ENCODE results near the gene FAM117A.
A peak's percentile ranks its signal among the peaks of the same experiment; 100 is the strongest.

Gene FAM117A, protein sequence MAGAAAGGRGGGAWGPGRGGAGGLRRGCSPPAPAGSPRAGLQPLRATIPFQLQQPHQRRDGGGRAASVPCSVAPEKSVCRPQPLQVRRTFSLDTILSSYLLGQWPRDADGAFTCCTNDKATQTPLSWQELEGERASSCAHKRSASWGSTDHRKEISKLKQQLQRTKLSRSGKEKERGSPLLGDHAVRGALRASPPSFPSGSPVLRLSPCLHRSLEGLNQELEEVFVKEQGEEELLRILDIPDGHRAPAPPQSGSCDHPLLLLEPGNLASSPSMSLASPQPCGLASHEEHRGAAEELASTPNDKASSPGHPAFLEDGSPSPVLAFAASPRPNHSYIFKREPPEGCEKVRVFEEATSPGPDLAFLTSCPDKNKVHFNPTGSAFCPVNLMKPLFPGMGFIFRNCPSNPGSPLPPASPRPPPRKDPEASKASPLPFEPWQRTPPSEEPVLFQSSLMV

DNA sequence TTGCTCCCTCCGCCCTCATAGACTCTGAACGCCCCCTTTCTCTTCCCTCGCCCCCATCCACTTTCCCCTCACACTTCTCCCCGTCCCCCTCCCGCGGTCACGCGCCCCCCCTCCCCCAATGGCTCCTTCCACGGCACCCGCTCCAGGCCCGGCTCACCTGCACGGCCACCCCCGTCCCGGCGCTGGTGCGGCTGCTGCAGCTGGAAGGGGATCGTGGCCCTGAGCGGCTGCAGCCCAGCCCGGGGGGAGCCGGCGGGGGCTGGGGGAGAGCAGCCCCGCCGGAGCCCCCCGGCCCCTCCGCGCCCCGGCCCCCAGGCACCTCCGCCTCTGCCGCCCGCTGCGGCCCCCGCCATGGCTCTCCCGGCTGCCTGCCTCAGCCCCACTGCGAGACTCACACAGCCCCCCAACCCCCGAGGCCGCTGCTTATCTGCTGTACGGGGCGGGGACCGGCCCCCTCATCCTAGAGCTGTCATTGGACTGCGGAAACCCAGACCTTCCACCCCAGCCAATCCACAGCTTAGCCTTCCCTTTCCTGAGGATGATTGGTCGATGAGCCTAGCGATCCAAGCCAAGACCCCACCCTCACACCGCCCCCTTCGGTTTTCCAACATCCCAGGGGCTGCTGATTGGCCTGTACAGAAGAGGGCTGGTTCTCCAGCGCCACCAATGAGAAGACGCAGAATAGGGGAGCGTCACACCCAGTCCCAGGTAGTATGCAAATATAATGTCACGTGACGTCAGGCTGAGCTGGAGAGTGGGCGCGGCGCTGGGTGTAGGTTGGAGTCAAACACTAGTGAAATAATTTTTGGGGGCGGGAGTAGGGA lies at the start of gene FAM117A:
FAM117A (minus strand) TSS at position 397 of the 824 bp plus-strand sequence; CDS start at position 353, 44 bp downstream.
- DNase-seq: peak; percentile 75 to 90 (median 90)

- DNase-seq: no peak
Measured at GRCh38 chr17:49809056-49809455, 45.1 kb upstream of the FAM117A start.

- DNase-seq: no peak
Measured at GRCh38 chr17:49798738-49799137, 34.8 kb upstream of the FAM117A start.

DNA sequence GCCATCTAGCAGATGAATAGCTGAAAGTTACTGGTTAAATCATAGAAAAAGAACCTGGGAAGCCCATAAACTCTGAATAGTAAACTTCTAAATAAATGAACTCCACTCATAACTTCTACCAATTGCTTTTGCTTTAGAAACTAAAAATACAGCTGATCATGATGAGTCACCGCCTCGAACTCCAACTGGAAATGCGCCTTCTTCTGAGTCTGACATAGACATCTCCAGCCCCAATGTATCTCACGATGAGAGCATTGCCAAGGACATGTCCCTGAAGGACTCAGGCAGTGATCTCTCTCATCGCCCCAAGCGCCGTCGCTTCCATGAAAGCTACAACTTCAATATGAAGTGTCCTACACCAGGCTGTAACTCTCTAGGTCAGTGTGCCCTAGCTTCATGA lies 34.3 kb upstream of the FAM117A start:
- no peak for DNase-seq

DNA sequence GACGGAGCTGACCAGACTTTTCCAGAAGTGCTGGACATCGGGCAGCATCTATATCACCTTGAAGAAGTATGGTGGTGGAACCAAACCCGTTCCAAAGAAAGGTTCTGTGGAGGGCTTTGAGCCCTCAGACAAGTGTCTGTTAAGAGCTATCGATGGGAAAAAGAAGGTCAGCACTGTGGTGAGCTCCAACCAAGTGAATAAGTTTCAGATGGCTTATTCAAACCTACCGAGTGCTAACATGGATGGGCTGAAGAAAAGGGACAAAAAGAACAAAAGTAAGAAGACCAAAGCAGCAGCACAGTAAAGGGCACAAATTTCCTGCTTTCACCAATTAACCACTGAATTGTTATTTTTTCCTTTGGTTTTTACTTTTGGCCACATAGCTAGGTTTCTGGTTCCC lies 31.4 kb upstream of the FAM117A start:
- DNase-seq: no peak

- DNase-seq: no peak
Measured at GRCh38 chr17:49793309-49793708, 29.4 kb upstream of the FAM117A start.

DNA sequence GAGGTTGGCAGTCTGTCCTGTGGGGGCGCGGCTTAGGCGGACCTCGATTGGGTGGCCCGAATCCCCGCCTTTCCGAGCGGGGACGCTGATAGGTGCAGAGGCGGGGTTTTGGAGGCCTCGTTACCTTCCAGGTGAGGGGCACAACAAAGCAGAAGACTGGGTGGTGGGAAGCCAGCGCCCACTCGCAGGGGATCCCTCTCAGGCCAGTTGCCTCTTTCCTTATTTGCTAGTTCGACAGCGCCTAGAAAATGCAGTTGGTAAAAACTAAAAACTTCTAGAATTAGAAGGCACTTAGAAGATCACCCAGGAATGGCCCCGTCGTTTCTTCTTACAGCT lies 25.3 kb upstream of the FAM117A start:
- DNase-seq: no peak

- peak; percentile 92 to 97 (median 94) for DNase-seq
Measured at GRCh38 chr17:49788478-49789242, 24.7 kb upstream of the FAM117A start, which contains the start of gene KAT7. KAT7 (plus strand) TSS chr17:49788681; CDS start chr17:49788835, 154 bp downstream.

- DNase-seq: no peak
Measured at GRCh38 chr17:49787884-49788477, 24.1 kb upstream of the FAM117A start.

- DNase-seq: no peak
Measured at GRCh38 chr17:49784636-49785035, 20.7 kb upstream of the FAM117A start.

- DNase-seq: no peak
Measured at GRCh38 chr17:49783791-49784190, 19.9 kb upstream of the FAM117A start.

DNA sequence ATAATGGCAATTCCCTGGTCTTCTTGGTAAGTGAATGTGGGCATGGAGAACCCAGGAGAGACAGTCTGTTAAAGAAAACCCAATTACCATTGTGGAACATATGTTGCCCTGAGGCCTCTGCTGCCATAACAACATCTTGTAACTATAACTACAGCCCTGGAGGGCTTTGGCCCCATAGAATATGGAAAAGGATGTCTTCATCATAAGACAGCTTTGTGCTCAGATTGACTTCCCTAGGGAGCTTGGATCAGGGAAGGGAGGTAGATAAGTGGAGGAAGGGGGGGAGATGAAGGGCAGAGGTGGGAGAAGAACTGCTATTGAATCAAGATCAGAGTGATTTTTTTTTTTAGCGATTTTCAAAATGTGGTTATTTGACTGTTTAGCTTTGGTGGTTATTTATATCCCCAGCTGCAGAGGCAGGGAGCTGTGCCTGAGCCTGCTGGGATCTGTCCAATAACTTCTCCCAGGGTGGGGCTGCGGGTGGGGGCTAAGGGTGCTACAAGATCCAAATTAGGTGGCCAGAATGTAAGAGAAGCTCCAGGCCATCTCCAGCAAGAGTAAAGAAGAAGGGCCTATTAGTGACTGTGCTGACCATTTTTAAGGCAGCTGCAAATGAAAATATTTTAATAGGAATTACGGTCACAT lies 19.3 kb upstream of the FAM117A start:
- DNase-seq: no peak

GRCh38 chr17:49779739-49780231 lies 15.9 kb upstream of the FAM117A start:
- DNase-seq: no peak

- no peak for DNase-seq
Measured at GRCh38 chr17:49779156-49779738, 15.3 kb upstream of the FAM117A start.

- no peak for DNase-seq
Measured at GRCh38 chr17:49777563-49777962, 13.6 kb upstream of the FAM117A start.

GRCh38 chr17:49776551-49777300 lies 12.8 kb upstream of the FAM117A start:
- no peak for DNase-seq

DNA sequence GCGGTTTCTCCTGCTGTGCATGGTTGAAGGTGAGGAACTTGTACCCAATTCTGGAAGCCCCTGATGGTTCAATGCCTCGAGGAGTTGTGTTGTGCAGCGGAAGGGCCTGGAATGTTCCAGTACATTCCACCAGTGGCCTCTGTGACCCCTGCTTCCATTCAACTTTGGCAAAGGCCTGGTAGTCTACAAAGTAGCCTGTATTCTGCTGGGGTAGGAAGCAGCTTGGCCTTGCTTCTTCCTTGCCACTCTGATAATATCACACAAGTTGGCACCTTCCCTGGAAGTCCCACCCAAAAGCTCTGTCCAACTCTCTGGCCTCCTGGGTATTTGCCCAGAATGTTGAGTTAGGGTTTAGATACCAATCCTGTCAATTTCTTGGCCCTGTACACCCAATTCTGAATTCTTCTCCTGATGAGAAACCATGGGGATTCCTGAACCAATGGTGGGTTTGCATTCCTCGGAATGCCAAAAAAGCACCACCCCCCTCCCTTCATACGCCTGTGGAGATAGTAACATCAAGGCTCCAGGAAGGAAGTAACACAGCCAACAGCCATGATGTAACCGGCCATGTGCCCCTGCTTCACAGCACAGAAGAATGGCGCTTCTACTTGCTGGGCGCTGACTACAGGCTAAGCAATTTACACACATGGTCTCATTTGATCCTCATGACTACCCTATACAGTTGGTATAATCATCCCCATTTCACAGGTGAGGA lies 11.8 kb upstream of the FAM117A start:
- DNase-seq: no peak

GRCh38 chr17:49766918-49767530 lies 3.1 kb upstream of the FAM117A start:
- DNase-seq: no peak

- DNase-seq: no peak
Measured at GRCh38 chr17:49764559-49765180, 739 bp upstream of the FAM117A start.
